ENCODE results near the gene KLHDC4.

The KLHDC4 gene

GRCh38 chr16:87698676-87699199, 67.0 kb downstream of the KLHDC4 start:
- no peak for DNase-seq (ENCODE audit: low spot score)

GRCh38 chr16:87698241-87698640, 67.5 kb downstream of the KLHDC4 start:
- no peak for DNase-seq (ENCODE audit: low spot score)

DNA sequence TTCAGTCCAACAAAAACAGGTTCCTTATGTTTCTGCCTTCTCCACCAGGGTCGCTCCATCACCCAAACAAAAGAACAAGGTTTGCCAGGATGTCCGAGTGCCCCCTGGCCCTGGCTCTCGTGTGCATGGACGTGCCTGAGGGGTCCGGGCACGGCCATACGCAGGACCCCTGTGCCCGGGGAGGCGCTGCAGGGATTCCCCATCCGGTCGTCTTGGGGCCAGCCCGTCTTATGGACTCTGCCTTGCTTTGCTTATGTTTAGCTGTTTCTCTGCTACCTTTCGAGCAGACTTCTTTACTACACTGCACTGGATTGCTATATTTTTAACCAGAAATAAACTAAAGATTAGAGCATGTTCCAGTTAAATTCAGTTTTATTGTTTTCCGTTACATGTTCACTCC, 68.0 kb downstream of the KLHDC4 start:
- no peak for DNase-seq (ENCODE audit: low spot score)

DNA sequence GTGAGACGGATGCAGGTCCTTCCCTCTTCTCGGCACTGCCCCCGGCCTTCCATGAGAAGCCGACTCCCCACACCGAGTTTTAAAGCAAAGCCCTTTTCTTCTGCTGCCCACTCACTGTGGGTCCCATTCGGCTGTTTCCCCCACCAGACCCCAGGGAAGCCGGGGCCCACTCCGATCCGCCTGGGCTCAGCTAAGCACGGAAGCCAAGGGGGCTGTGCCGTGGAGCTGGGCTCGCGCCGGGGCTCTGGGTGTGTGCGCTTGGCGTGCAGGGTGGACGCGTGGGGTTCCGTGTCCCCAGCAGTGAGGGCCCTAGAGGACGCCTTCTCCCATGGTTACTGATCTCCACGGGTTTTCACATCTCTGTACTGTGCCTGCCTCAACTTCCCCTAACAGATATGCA, 68.5 kb downstream of the KLHDC4 start:
- DNase-seq (ENCODE audit: low spot score): no peak

GRCh38 chr16:87696726-87697125, 69.1 kb downstream of the KLHDC4 start:
- no peak for DNase-seq (ENCODE audit: low spot score)

DNA sequence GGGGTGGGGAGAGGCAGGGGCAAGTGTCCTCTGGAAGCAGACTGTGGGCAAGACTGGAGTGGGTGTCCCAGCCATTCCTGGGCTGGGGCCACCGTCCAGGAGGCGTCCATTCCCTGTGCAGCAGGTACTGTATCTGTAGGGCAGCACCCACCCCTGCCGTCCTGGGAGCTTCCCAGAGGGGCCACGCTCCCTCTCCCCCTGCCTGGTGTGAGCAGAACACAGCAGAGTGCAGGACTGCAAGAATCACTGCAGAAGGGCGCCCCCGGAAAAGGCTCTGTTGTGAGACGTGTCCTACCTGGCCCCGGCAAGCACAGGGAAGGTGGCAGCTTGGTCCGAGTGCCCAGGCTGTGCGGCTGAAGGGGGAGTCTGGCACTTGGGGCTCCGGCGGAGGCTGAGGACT, 70.3 kb downstream of the KLHDC4 start:
- no peak for DNase-seq (ENCODE audit: low spot score)

DNA sequence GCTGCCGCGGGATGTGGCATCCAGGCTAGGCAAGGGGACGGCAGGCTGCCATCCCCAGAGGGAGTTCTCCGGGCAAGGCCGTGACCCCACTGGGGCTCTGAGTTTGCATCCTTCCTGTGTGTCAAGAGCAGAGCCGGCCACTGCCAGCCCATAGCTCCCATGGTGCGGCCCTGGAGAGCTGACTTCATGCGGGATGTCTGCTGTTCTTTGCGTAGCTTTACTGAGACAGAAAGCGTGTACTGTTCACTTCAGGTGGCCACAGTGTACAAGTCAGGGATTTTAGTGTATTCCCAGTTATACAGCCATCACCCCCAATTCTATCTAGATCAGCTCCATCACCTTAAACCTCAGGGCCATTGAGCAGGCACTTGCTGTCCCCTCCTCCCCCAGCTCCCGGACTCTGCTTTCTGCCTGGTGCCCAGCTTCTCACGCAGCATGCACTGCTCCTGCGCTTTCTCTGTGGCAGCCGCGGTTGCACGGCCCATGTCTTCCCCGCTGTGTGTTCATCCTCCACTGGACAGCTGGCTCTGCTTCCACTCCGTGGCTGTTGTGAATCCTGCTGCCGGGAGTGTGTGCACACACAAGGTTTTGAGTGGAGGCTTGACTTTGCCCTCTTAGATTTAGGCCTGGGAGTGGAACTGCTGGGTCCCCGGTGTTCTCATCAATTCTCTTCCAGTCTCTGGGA, 71.2 kb downstream of the KLHDC4 start:
- DNase-seq (ENCODE audit: low spot score): no peak

DNA sequence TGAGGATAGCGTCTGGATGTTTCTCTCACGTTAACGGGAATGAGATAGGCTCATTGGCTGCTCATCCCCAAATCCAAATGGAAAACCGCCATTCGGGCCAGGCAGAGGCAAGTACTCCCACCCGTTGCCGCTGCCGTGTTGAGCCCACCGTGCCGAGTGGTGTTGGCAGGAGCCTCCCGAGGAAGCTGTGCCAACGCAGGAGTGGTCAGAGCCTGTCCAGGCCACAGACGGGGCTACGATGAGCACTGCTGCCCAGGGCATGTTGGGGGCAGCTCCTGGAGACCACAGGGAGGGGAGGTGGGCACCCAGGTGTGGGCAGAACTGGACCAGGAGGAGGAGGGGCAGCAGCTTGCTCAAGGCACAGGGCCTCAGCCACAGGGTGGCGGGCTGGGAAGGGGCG, 72.0 kb downstream of the KLHDC4 start:
- DNase-seq (ENCODE audit: low spot score): no peak

- DNase-seq (ENCODE audit: low spot score): no peak
These were observed 73.0 kb downstream of the KLHDC4 start for GRCh38 chr16:87692756-87693155.

DNA sequence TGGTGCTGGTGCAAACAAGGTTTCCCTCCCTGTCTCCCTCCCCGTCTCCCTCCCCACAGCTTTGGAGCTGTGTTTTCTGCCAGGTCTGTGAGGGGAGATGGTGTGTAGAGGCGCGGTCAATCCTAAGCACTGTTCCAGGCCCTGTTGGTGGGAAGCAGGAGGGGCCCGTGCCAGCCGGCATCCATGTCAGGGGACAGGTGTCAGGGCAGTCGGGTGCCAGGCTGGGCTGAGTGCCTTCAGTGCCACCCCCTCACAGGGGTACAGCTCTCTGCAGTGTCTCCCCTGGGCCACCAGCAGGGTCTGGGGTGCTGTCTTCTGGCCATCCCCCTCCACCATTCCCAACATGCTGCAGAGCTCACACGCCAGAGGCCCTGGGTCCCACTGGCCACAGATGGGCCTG, 73.6 kb downstream of the KLHDC4 start:
- DNase-seq (ENCODE audit: low spot score): no peak

DNA sequence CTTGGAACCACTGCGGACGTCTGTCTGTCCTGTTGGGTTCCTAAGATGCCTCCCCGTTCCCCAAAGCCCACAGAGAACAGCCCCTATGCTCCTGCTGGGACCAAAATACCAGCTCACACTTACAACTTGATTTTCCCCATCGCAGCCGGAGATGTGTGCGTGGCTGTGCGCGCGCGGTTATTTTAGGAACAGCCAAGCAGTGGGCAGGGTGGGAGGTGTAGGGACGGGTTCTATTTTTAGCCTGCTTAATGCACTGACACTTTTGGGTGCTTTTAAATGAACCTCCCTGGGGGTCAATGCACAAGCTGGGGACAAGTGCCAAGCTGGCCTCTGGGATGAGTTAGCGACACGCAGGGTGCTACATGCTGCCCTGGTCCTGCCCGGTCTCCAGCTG, 74.1 kb downstream of the KLHDC4 start:
- no peak for DNase-seq (ENCODE audit: low spot score)

GRCh38 chr16:87690911-87691685, 74.7 kb downstream of the KLHDC4 start:
- no peak for DNase-seq (ENCODE audit: low spot score)

- DNase-seq (ENCODE audit: low spot score): no peak
These were observed 75.8 kb downstream of the KLHDC4 start for GRCh38 chr16:87689956-87690465.

DNA sequence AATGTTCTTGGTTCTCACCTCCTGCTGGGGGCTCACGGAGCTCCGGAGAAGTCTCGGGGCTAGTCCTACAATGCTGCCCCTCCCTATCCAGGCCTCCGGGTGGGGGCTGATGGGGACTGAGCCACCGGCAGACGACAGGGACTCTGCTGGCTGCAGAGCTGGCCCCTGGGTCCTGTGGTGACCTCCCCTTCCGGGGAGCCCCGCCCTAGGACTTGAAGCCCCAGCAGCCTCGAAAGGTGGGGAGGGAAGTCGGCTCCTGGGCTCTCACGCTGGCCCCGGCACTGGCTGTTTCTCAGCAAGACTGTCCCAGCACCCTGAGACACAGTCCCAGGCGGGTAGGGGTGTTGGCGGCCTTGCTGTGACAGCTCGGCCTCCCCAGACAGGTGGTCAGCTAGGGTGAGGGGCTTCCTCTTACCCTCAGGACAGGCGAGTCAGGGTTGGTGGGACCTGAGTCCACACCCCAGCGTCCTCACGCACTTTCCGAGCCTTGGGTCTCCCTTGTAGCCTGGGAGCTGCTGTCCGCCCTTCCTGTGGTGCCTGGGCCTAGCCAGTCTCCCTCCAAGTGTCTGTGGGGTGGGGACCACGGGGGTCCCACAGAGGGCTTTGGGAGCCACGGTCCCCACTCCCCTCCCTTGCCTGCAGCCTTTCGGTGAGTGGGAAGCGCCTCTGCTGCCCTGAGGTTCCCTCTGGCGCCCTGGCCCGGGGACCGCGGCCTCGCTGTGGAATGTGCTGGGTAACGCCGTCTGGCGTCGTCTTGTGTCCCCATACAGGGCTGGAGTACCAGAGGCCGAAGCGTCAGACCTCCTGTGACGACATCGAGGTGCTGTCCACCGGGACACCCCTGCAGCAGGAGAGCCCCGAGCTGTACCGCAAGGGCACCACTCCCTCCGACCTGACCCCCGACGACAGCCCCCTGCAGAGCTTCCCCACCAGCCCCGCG, 76.6 kb downstream of the KLHDC4 start:
- no peak for DNase-seq (ENCODE audit: low spot score)

DNA sequence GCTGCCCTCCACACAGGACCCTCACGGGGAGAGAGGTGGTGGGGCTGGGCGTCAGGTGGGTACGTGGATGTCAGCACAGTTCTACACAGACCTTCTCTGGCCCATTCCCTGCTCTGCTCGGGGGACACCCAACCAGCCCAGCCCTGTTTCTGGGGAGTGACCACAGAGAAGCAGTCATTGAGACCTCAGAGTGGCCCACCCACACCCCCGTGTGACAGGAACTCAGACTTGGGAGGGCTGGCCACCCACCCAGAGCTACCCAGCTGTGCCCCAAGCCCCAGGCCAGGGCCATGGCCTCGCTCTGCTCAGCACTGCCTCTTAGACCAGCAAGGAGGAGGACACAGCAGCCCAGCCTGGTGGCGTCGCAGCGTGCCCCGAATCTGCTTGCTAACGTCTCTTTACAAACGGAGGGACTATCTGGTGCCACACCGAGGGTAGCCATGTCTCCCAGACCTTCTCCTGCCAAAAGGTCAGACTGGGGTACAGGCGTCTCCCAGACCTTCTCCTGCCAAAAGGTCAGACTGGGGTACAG, 77.7 kb downstream of the KLHDC4 start:
- DNase-seq (ENCODE audit: low spot score): no peak

DNA sequence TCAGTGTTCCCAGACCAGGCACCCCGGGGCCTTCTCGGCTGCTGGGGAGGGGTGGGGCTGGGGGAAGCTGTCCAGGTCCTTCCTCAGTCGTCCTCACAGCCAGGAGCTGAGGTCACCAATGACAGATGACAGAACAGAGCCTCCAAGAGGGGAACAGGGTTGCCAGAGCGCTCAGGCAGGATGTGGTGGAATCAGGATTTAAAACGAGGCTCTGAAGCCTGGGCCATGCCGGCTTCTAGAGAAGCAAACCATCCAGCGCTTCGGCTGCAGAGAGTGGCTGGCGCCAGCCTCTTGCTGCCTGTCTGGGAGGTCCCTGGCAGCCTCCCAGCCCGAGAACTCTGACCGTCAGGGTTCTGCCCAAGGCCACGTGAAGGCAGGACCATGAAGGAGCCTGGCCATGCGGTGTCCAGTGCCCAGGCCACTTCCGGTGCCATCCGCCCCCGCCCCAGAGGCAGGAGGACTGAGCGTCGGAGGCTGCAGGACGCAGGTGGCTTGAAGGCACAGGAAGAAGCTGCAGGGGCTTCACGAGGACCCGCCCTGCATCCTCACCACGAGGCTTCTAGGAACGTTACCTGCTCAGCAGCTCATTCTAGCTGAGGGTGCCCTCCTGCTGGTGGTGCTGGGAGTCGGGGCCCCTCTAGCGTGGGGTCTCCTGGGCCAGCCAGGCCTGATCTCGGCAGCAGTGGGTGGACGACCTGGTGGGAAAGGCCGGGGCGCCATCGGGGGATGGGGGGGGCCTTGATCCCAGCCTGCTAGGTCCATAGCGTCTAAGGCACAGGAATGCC, 78.5 kb downstream of the KLHDC4 start:
- DNase-seq (ENCODE audit: low spot score): no peak

DNA sequence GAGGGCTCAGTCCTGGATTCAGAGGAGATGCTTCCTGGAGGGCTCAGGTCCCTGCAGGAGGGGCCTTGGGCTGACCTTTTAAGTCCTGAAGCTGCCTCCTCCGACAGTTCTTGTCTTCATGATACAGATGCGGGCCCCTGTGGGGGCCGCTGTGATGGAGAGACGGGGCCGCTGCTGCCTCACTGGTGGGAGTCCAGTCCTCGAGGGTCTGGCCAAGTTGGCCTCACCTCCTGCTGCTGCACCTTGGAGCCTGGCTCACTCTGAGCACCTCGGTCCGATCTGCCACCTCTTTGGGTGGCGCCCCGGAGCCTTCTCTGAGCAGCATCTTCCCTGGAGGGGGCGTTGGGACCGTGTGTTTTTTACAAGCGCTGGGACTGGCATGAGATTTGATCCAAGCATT, 79.1 kb downstream of the KLHDC4 start:
- DNase-seq (ENCODE audit: low spot score): no peak

GRCh38 chr16:87685766-87686165, 80.0 kb downstream of the KLHDC4 start:
- no peak for DNase-seq (ENCODE audit: low spot score)

DNA sequence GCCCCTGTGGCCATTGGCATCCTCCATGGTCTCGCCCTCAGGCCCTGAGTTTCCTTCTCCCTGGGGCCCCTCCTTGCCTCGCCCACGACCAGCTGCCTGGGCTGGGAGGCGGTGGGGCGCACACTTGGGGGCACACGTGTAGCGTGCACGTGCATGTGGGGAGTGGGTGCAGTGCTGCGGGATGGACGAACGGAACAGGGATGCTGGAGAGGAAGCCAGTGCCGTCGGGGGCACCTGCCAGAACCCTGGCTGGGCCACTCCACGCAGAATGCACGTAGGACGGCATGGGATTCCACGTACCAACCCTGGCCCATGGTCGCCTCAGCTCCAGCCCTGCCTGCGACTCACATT, 80.4 kb downstream of the KLHDC4 start:
- no peak for DNase-seq (ENCODE audit: low spot score)

- no peak for DNase-seq (ENCODE audit: low spot score)
These were observed 80.9 kb downstream of the KLHDC4 start for GRCh38 chr16:87684711-87685404.

Measured in CD4-positive, alpha-beta T cell treated with Interleukin-6 at 100 ng/mL for 8 hours (primary cell).